CD14-positive monocyte (primary cell): ENCODE data around the gene POLA1. TPM values are rescaled to one million over a fixed set of nuclear protein-coding genes. Genes with fewer than 3 reads are reported as not detected.
A peak's percentile ranks its signal among the peaks of the same experiment; 100 is the strongest.

Source experiments
- DNase-seq, 3 donors: peaks; one replicate each; pipeline ENCODE4 v3.0.0-alpha.2; 2011 to 2022
- H2AFZ ChIP-seq: 2 replicates; pipeline ENCODE4 v1.6.0; 2012; ENCODE audit warnings: mild to moderate bottlenecking, low read depth, low read length, inconsistent platforms; ENCODE audit not compliant: insufficient read depth, poor library complexity, severe bottlenecking
- H3K27ac ChIP-seq, 2 donors: 1 replicate in 1 of 2; 2 replicates in 1 of 2; pipeline ENCODE4 v1.5.1; 2012 to 2013; ENCODE audit warnings: low read length in 2 of 2, control low read depth in 1 of 2, inconsistent platforms in 1 of 2, low read depth in 1 of 2, mild to moderate bottlenecking in 1 of 2
- H3K27me3 ChIP-seq, 2 donors: one replicate each; pipeline versions ENCODE4 v1.6.0 to v1.6.1; 2011 to 2013; ENCODE audit warnings: low read length in 2 of 2; ENCODE audit not compliant: control insufficient read depth in 2 of 2, insufficient read depth in 2 of 2
- H3K36me3 ChIP-seq, 2 donors: replicated peaks in 1 of 2; 1 replicate in 1 of 2; 2 replicates in 1 of 2; pipeline versions ENCODE4 v1.5.1 to v1.6.1; 2012 to 2013; ENCODE audit warnings: low read length in 2 of 2, control low read depth in 1 of 2, inconsistent platforms in 1 of 2, mild to moderate bottlenecking in 1 of 2; ENCODE audit not compliant: insufficient read depth in 2 of 2, control insufficient read depth in 1 of 2
- H3K4me1 ChIP-seq, 2 donors: 1 replicate in 1 of 2; 2 replicates in 1 of 2; pipeline versions ENCODE4 v1.5.1 to v1.6.1; 2012 to 2013; ENCODE audit warnings: low read length in 2 of 2, control low read depth in 1 of 2, inconsistent platforms in 1 of 2, mild to moderate bottlenecking in 1 of 2, moderate library complexity in 1 of 2; ENCODE audit not compliant: insufficient read depth in 2 of 2, control insufficient read depth in 1 of 2
- H3K4me2 ChIP-seq: replicated peaks from 2 replicates; pipeline ENCODE3; 2012; ENCODE audit warnings: low read length, moderate library complexity, mild to moderate bottlenecking; ENCODE audit not compliant: poor library complexity, severe bottlenecking; ENCODE audit errors: extremely low read depth
- H3K4me3 ChIP-seq, 3 experiments: fragments of 200-600 bp in 1 of 3; sonication (generic) in 1 of 3; replicated peaks in 1 of 3; 1 replicate in 2 of 3; 2 replicates in 1 of 3; pipeline ENCODE4 v1.5.1; 2011 to 2013; ENCODE audit warnings: low read length in 3 of 3, mild to moderate bottlenecking in 3 of 3, control low read depth in 2 of 3, low read depth in 2 of 3, inconsistent platforms in 1 of 3, moderate library complexity in 1 of 3
- H3K79me2 ChIP-seq: 2 replicates; pipeline ENCODE4 v1.6.0; 2012; ENCODE audit warnings: mild to moderate bottlenecking, control low read depth, inconsistent platforms, low read length, moderate library complexity; ENCODE audit not compliant: insufficient read depth
- H3K9ac ChIP-seq: 2 replicates; pipeline ENCODE4 v1.6.0; 2017; ENCODE audit warnings: low read length, mild to moderate bottlenecking; ENCODE audit not compliant: insufficient read depth, poor library complexity, severe bottlenecking
- H3K9me3 ChIP-seq, 2 donors: replicated peaks in 1 of 2; 1 replicate in 1 of 2; 2 replicates in 1 of 2; pipeline versions ENCODE4 v1.5.1 to v1.6.1; 2012 to 2013; ENCODE audit warnings: low read length in 2 of 2, control low read depth in 1 of 2; ENCODE audit not compliant: control insufficient read depth in 1 of 2, insufficient read depth in 1 of 2
- H4K20me1 ChIP-seq: 2 replicates; pipeline ENCODE4 v1.6.0; 2012; ENCODE audit warnings: mild to moderate bottlenecking, low read length, control low read depth, moderate library complexity; ENCODE audit not compliant: insufficient read depth
- H3K27ac Mint-ChIP-seq, 7 donors: one replicate each; pipeline ENCODE4 v1.8.0; 2020; ENCODE audit warnings: mild to moderate bottlenecking in 7 of 7, mixed read lengths in 7 of 7, moderate library complexity in 6 of 7, inconsistent platforms in 2 of 7
- H3K27me3 Mint-ChIP-seq, 3 donors: one replicate each; pipeline ENCODE4 v1.8.0; 2021 to 2022; ENCODE audit warnings: low read depth in 3 of 3, mild to moderate bottlenecking in 3 of 3, mixed read lengths in 3 of 3, moderate library complexity in 3 of 3, inconsistent platforms in 1 of 3
- H3K36me3 Mint-ChIP-seq, 2 donors: one replicate each; pipeline ENCODE4 v1.8.0; 2020; ENCODE audit warnings: mixed read lengths in 2 of 2, inconsistent platforms in 1 of 2, mild to moderate bottlenecking in 1 of 2
- H3K4me1 Mint-ChIP-seq: one replicate; pipeline ENCODE4 v1.8.0; 2020; ENCODE audit warnings: mild to moderate bottlenecking, mixed read lengths
- H3K4me3 Mint-ChIP-seq, 2 donors: one replicate each; pipeline ENCODE4 v1.8.0; 2020; ENCODE audit warnings: mild to moderate bottlenecking in 2 of 2, mixed read lengths in 2 of 2, moderate library complexity in 1 of 2
- H3K9me3 Mint-ChIP-seq, 7 donors: one replicate each; pipeline ENCODE4 v1.8.0; 2020 to 2022; ENCODE audit warnings: mixed read lengths in 7 of 7, mild to moderate bottlenecking in 6 of 7, moderate library complexity in 6 of 7, inconsistent platforms in 2 of 7
- CTCF ChIP-seq: fragments of 200-600 bp; IDR thresholded peaks from one replicate; pipeline ENCODE4 v1.8.0; 2022; ENCODE audit warnings: antibody characterized with exemption, mild to moderate bottlenecking
- WGBS: methylation state at CpG from one replicate; pipeline ENCODE4 v1.1.5; 2013; ENCODE audit warnings: missing lambda C conversion rate; ENCODE audit not compliant: insufficient coverage; 5-methylcytosine and 5-hydroxymethylcytosine counted together
- intact Hi-C, 2 donors: fragments of 100-400 bp; cut with micrococcal nuclease; formaldehyde crosslinking; loops; one replicate each; pipeline versions ENCODE4 v1.15.0 to v1.15.1; 2023
- polyA plus RNA-seq, 3 donors: library from polyadenylated mRNA; depleted of rRNA in 1 of 3; unstranded in 2 of 3; stranded (reverse) in 1 of 3; fragments of 300-500 nt in 2 of 3; fragments of >200 nt in 1 of 3; fragmentation: Illumina TruSeq in 2 of 3; gene quantifications; 1 replicate in 2 of 3; 2 replicates in 1 of 3; pipeline ENCODE4 v1.2.3, GENCODE V29; 2012 to 2021

POLA1 gene
- polyA plus RNA-seq, 3 donors: 1.2 to 1.4 (median 1.3) TPM

- H3K9me3 Mint-ChIP-seq: peaks cover 0 to 1% (median 0%) of the 10 kb centered on the region in 7 donors
- Histone ChIP-seq H3K4me2 (no peak overlapping the region), H3K4me1 (no peaks in the 10 kb centered on the region), H3K9me3 (no peaks in the 10 kb centered on the region), H3K27ac (no peak overlapping the region), H3K9ac (no peak overlapping the region), H3K36me3 (no peaks in the 10 kb centered on the region), H2AFZ (no peak overlapping the region), H3K4me3 (no peak overlapping the region), H4K20me1 (no peaks in the 10 kb centered on the region), H3K27me3 (no peaks in the 10 kb centered on the region), H3K79me2 (no peaks in the 10 kb centered on the region)
- H3K4me1 Mint-ChIP-seq: no peaks in the 10 kb centered on the region
- no peak overlapping the region for H3K27ac Mint-ChIP-seq
- TF ChIP-seq CTCF: no peak
- peaks cover 0 to 9% of the 10 kb centered on the region in 2 donors for H3K36me3 Mint-ChIP-seq
- DNase-seq: no peak
- no peak overlapping the region for H3K4me3 Mint-ChIP-seq
- no CpG with 5 or more reads among the region's 3 CpGs for WGBS
- H3K27me3 Mint-ChIP-seq: no peaks in the 10 kb centered on the region
- intact Hi-C loops: no loop called here
Measured at GRCh38 chrX:24979081-24979480, 285.4 kb downstream of the POLA1 start.

GRCh38 chrX:24981030-24981429 is 287.3 kb downstream of the POLA1 start:
- H3K27me3 Mint-ChIP-seq: no peaks in the 10 kb centered on the region
- intact Hi-C loops: no loop called here
- no peak overlapping the region for H3K4me3 Mint-ChIP-seq

More at GRCh38 chrX:24981030-24981429, 287.3 kb downstream of the POLA1 start:
- no peaks in the 10 kb centered on the region for H4K20me1 ChIP-seq
- H3K36me3 ChIP-seq: no peaks in the 10 kb centered on the region
- no peak overlapping the region for H2AFZ ChIP-seq
- no peak overlapping the region for H3K4me2 ChIP-seq
- Mint-ChIP-seq H3K36me3 (peaks cover 0 to 9% of the 10 kb centered on the region in 2 donors), H3K4me1 (no peaks in the 10 kb centered on the region), H3K9me3 (peaks cover 0 to 4% (median 0%) of the 10 kb centered on the region in 7 donors), H3K27ac (peak overlapping the region in 1 of 7 donors; percentile 26)
- no peak for DNase-seq
- H3K4me3 ChIP-seq: no peak overlapping the region
- no peaks in the 10 kb centered on the region for H3K27me3 ChIP-seq
- H3K9me3 ChIP-seq: no peaks in the 10 kb centered on the region
- WGBS: no CpG with 5 or more reads among the region's 3 CpGs
- H3K4me1 ChIP-seq: no peaks in the 10 kb centered on the region
- no peak for TF ChIP-seq CTCF
- no peak overlapping the region for H3K9ac ChIP-seq
- H3K27ac ChIP-seq: no peak overlapping the region
- H3K79me2 ChIP-seq: no peaks in the 10 kb centered on the region
